ENCODE data around the gene VSNL1.

DNA sequence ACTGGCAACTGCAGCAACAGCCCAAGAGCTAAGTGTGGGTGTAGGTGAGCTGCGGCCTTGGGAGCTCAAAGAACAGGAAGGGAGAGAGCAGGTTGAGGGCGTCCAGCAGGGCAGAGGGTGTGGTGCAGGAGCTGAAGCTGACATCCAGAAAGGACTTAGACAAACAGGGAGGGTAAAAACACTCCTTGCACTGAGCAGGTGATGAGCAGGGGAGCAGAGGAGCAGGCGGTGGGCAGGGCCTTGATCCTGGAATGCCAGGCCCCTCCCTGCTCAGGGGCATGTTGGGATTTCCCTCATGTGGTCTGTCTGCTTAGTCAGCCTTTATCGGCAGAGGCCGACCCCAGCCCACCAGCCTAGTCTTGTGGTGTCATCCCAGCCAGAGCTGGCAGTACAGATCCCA, 63.6 kb downstream of the VSNL1 start:
- TF ChIP-seq, protein P1, sequence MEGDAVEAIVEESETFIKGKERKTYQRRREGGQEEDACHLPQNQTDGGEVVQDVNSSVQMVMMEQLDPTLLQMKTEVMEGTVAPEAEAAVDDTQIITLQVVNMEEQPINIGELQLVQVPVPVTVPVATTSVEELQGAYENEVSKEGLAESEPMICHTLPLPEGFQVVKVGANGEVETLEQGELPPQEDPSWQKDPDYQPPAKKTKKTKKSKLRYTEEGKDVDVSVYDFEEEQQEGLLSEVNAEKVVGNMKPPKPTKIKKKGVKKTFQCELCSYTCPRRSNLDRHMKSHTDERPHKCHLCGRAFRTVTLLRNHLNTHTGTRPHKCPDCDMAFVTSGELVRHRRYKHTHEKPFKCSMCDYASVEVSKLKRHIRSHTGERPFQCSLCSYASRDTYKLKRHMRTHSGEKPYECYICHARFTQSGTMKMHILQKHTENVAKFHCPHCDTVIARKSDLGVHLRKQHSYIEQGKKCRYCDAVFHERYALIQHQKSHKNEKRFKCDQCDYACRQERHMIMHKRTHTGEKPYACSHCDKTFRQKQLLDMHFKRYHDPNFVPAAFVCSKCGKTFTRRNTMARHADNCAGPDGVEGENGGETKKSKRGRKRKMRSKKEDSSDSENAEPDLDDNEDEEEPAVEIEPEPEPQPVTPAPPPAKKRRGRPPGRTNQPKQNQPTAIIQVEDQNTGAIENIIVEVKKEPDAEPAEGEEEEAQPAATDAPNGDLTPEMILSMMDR (IDR thresholded peaks at IDR 0.05) = no peak
- no peak for TF ChIP-seq POLR2AphosphoS5 (IDR thresholded peaks at IDR 0.05)
- TF ChIP-seq POLR2A (IDR thresholded peaks at IDR 0.05) = no peak

All from upper lobe of left lung (tissue), 4 donors.